ENCODE data around the gene AMZ2. TPM values are rescaled to one million over a fixed set of nuclear protein-coding genes. Genes with fewer than 3 reads are reported as not detected.
A peak's percentile ranks its signal among the peaks of the same experiment; 100 is the strongest.

The AMZ2 gene
- total RNA-seq, 3 donors from 2014 or later (not counting 1 experiment from before 2014, with no cell fraction given), result 87.0 to 131 (median 107) TPM

GRCh38 chr17:68299817-68300216 is 52.0 kb downstream of the AMZ2 start:
- Histone ChIP-seq H3K9me3 (ENCODE audit: control insufficient read depth, insufficient read depth, low read length) (no peaks in the 10 kb centered on the region), H3K36me3 (ENCODE audit: control insufficient read depth, insufficient read depth, low read length) (no peaks in the 10 kb centered on the region), H3K27me3 (ENCODE audit: control insufficient read depth, insufficient read depth, low read length) (no peaks in the 10 kb centered on the region), H3K4me3 (ENCODE audit: low read length) (no peak overlapping the region), H3K27ac (ENCODE audit: low read length) (no peak overlapping the region), H3K4me1 (ENCODE audit: control insufficient read depth, insufficient read depth, low read length) (peaks cover 33% of the 10 kb centered on the region)
- no peaks in the 10 kb centered on the region for H3K27me3 Mint-ChIP-seq (ENCODE audit: low read depth in 2 of 2)
- no peaks in the 10 kb centered on the region for H3K9me3 Mint-ChIP-seq
- 97% methylated on average over 3 of the region's 3 CpGs for WGBS (ENCODE audit: insufficient coverage)
- intact Hi-C loops (cut with micrococcal nuclease), result loop anchor here (10.0 kb wide), 1 partner anchor 135 kb away; no protein-coding TSS in a partner anchor
- H3K4me3 Mint-ChIP-seq, result no peak overlapping the region
- no peaks in the 10 kb centered on the region for H3K36me3 Mint-ChIP-seq
- peak overlapping the region in 1 of 2 donors; percentile 1 for H3K27ac Mint-ChIP-seq
- TF ChIP-seq CTCF (IDR thresholded peaks at IDR 0.05), result no peak
- H3K4me1 Mint-ChIP-seq, result peaks cover 39% of the 10 kb centered on the region in 2 donors
- DNase-seq (no peak), ATAC-seq (no peak)

GRCh38 chr17:68301438-68301959 is 53.7 kb downstream of the AMZ2 start:
- H3K9me3 ChIP-seq (ENCODE audit: control insufficient read depth, insufficient read depth, low read length), result no peaks in the 10 kb centered on the region
- Mint-ChIP-seq H3K27me3 (ENCODE audit: low read depth in 2 of 2) (no peaks in the 10 kb centered on the region), H3K9me3 (no peaks in the 10 kb centered on the region), H3K27ac (peak overlapping the region in 1 of 2 donors; percentile 9), H3K4me3 (no peak overlapping the region), H3K4me1 (peaks cover 29% of the 10 kb centered on the region in 2 donors), H3K36me3 (no peaks in the 10 kb centered on the region)
- WGBS (ENCODE audit: insufficient coverage), result 90% methylated on average over 9 of the region's 9 CpGs
- H3K36me3 ChIP-seq (ENCODE audit: control insufficient read depth, insufficient read depth, low read length), result no peaks in the 10 kb centered on the region
- DNase-seq, result no peak
- no peak overlapping the region for H3K4me3 ChIP-seq (ENCODE audit: low read length)
- no peaks in the 10 kb centered on the region for H3K27me3 ChIP-seq (ENCODE audit: control insufficient read depth, insufficient read depth, low read length)
- no peak for TF ChIP-seq CTCF (IDR thresholded peaks at IDR 0.05)
- H3K27ac ChIP-seq (ENCODE audit: low read length), result no peak overlapping the region
- intact Hi-C loops (cut with micrococcal nuclease), result no loop called here
- ATAC-seq, result no peak
- H3K4me1 ChIP-seq (ENCODE audit: control insufficient read depth, insufficient read depth, low read length), result peaks cover 22% of the 10 kb centered on the region

- H3K36me3 Mint-ChIP-seq, result peaks cover under 1% of the 10 kb centered on the region
- Histone ChIP-seq H3K36me3 (ENCODE audit: control insufficient read depth, insufficient read depth, low read length) (no peaks in the 10 kb centered on the region), H3K4me1 (ENCODE audit: control insufficient read depth, insufficient read depth, low read length) (peaks cover 16% of the 10 kb centered on the region), H3K4me3 (ENCODE audit: low read length) (no peak overlapping the region), H3K9me3 (ENCODE audit: control insufficient read depth, insufficient read depth, low read length) (no peaks in the 10 kb centered on the region), H3K27ac (ENCODE audit: low read length) (no peak overlapping the region), H3K27me3 (ENCODE audit: control insufficient read depth, insufficient read depth, low read length) (no peaks in the 10 kb centered on the region)
- DNase-seq, result no peak
- no peaks in the 10 kb centered on the region for H3K9me3 Mint-ChIP-seq
- intact Hi-C loops (cut with micrococcal nuclease), result no loop called here
- H3K27ac Mint-ChIP-seq, result peak overlapping the region in 1 of 2 donors; percentile 9
- H3K4me3 Mint-ChIP-seq, result no peak overlapping the region
- TF ChIP-seq CTCF (IDR thresholded peaks at IDR 0.05), result no peak
- peaks cover 23 to 24% of the 10 kb centered on the region in 2 donors for H3K4me1 Mint-ChIP-seq
- no peak for ATAC-seq
- H3K27me3 Mint-ChIP-seq (ENCODE audit: low read depth in 2 of 2), result no peaks in the 10 kb centered on the region
- 92% methylated on average over 10 of the region's 10 CpGs for WGBS (ENCODE audit: insufficient coverage)
Measured at GRCh38 chr17:68302066-68302564, 54.3 kb downstream of the AMZ2 start.

- Histone ChIP-seq H3K27me3 (ENCODE audit: control insufficient read depth, insufficient read depth, low read length) (no peaks in the 10 kb centered on the region), H3K4me3 (ENCODE audit: low read length) (no peak overlapping the region), H3K36me3 (ENCODE audit: control insufficient read depth, insufficient read depth, low read length) (no peaks in the 10 kb centered on the region), H3K9me3 (ENCODE audit: control insufficient read depth, insufficient read depth, low read length) (no peaks in the 10 kb centered on the region), H3K27ac (ENCODE audit: low read length) (no peak overlapping the region), H3K4me1 (ENCODE audit: control insufficient read depth, insufficient read depth, low read length) (peaks cover 10% of the 10 kb centered on the region)
- peaks cover 18 to 24% of the 10 kb centered on the region in 2 donors for H3K4me1 Mint-ChIP-seq
- TF ChIP-seq CTCF (IDR thresholded peaks at IDR 0.05), result no peak
- intact Hi-C loops (cut with micrococcal nuclease), result no loop called here
- H3K9me3 Mint-ChIP-seq, result no peaks in the 10 kb centered on the region
- H3K36me3 Mint-ChIP-seq, result peaks cover 6% of the 10 kb centered on the region
- H3K27me3 Mint-ChIP-seq (ENCODE audit: low read depth in 2 of 2), result no peaks in the 10 kb centered on the region
- WGBS (ENCODE audit: insufficient coverage), result 81% methylated on average over 4 of the region's 4 CpGs
- no peak overlapping the region for H3K27ac Mint-ChIP-seq
- ATAC-seq (no peak), DNase-seq (no peak)
- H3K4me3 Mint-ChIP-seq, result no peak overlapping the region
Measured at GRCh38 chr17:68302666-68303065, 54.8 kb downstream of the AMZ2 start.
